A549 (cell line): ENCODE data around the gene ABCG4.

Source experiments
- BHLHE40 ChIP-seq: IDR thresholded peaks from 2 replicates; pipeline ENCODE4 v1.6.1; 2012; ENCODE audit warnings: low read depth, low read length, inconsistent platforms
- CEBPB ChIP-seq, 2 experiments: fragments of >200 bp in 1 of 2; sonication (Bioruptor Twin) in 1 of 2; formaldehyde crosslinking in 1 of 2; IDR thresholded peaks; 2 replicates each; pipeline ENCODE4 v1.6.1; 2012 to 2016
- CHD4 ChIP-seq: fragments of 200-600 bp; sonication (generic); IDR thresholded peaks from 2 replicates; pipeline ENCODE4 v1.6.1; 2016; ENCODE audit warnings: antibody characterized with exemption, mild to moderate bottlenecking, borderline replicate concordance
- HOXB5 ChIP-seq: fragments of 250-450 bp; sonication (Bioruptor Pico); IDR thresholded peaks from 2 replicates; pipeline ENCODE4 v1.5.0; 2020; ENCODE audit warnings: mild to moderate bottlenecking, moderate library complexity
- MAX ChIP-seq: IDR thresholded peaks from 2 replicates; pipeline ENCODE4 v1.6.1; 2012
- NR3C1 ChIP-seq: fragments of >200 bp; sonication (Bioruptor Twin); formaldehyde crosslinking; IDR thresholded peaks from 3 replicates; pipeline ENCODE4 v1.6.1; 2017
- PHF8 ChIP-seq: fragments of 200-600 bp; sonication (generic); IDR thresholded peaks from 2 replicates; pipeline ENCODE4 v1.6.1; 2016; ENCODE audit warnings: low read depth, mild to moderate bottlenecking, antibody characterized with exemption, moderate library complexity, borderline replicate concordance
- POLR2A ChIP-seq: IDR thresholded peaks from 2 replicates; pipeline ENCODE4 v1.6.1; 2012; ENCODE audit warnings: mild to moderate bottlenecking, low read length
- RFX5 ChIP-seq: fragments of 450-650 bp; IDR thresholded peaks from 2 replicates; pipeline ENCODE4 v1.7.1; 2014; ENCODE audit warnings: antibody characterized with exemption, mild to moderate bottlenecking, moderate library complexity
- SMC3 ChIP-seq: fragments of >200 bp; sonication (Bioruptor Twin); formaldehyde crosslinking; IDR thresholded peaks from 3 replicates; pipeline ENCODE4 v1.6.1; 2018; ENCODE audit warnings: inconsistent platforms
- SREBF2 ChIP-seq: fragments of 450-650 bp; IDR thresholded peaks from 2 replicates; pipeline ENCODE4 v1.6.1; 2014; ENCODE audit warnings: mild to moderate bottlenecking, moderate library complexity
- ZC3H11A ChIP-seq: fragments of 450-650 bp; IDR thresholded peaks from 2 replicates; pipeline ENCODE4 v1.6.1; 2014; ENCODE audit warnings: antibody characterized with exemption, mild to moderate bottlenecking
- TF ChIP-seq, protein P1 (sequence below): fragments of >200 bp; sonication (Bioruptor Twin); formaldehyde crosslinking; IDR thresholded peaks from 3 replicates; pipeline ENCODE4 v1.5.1; 2016

DNA sequence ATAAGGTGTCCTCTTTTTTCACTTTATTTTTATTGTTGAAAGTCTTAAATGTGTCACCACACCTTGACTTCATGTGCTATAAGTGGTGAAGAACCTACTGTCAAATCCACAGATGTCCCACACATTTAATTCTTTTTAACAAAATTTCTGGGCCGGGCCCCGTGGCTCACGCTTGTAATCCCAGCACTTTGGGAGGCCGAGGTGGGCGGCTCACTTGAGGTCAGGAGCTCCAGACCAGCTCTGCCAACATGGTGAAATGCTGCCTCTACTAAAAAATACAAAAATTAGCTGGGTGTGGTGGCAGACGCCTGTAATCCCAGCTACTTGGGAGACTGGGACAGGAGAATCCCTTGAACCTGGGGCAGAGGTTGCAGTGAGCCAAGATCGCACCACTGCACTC, 60.3 kb downstream of the ABCG4 start:
- TF ChIP-seq MAX = no peak
- no peak for TF ChIP-seq POLR2A
- TF ChIP-seq ZC3H11A = no peak
- TF ChIP-seq, protein P1, sequence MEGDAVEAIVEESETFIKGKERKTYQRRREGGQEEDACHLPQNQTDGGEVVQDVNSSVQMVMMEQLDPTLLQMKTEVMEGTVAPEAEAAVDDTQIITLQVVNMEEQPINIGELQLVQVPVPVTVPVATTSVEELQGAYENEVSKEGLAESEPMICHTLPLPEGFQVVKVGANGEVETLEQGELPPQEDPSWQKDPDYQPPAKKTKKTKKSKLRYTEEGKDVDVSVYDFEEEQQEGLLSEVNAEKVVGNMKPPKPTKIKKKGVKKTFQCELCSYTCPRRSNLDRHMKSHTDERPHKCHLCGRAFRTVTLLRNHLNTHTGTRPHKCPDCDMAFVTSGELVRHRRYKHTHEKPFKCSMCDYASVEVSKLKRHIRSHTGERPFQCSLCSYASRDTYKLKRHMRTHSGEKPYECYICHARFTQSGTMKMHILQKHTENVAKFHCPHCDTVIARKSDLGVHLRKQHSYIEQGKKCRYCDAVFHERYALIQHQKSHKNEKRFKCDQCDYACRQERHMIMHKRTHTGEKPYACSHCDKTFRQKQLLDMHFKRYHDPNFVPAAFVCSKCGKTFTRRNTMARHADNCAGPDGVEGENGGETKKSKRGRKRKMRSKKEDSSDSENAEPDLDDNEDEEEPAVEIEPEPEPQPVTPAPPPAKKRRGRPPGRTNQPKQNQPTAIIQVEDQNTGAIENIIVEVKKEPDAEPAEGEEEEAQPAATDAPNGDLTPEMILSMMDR = no peak
- no peak for TF ChIP-seq CEBPB (IDR thresholded peaks at IDR 0.05)
- TF ChIP-seq SMC3 = no peak
- no peak for TF ChIP-seq BHLHE40
- TF ChIP-seq PHF8 = no peak
- no peak for TF ChIP-seq RFX5
- TF ChIP-seq CHD4 = no peak
- no peak for TF ChIP-seq NR3C1
- no peak for TF ChIP-seq HOXB5 (CRISPR knock-in tag)
- TF ChIP-seq SREBF2 = no peak
